Sigmoid colon (tissue), 7 donors: ENCODE results near the gene NRF1. TPM values are rescaled to one million over a fixed set of nuclear protein-coding genes. Genes with fewer than 3 reads are reported as not detected.

Experiments
- DNase-seq: peaks from one replicate; pipeline ENCODE4 v3.0.0-alpha.2; 2019
- H3K27ac ChIP-seq, 4 donors: fragments of 200-600 bp; sonication (generic); one replicate each; pipeline ENCODE4 v1.5.1; 2016 to 2019; ENCODE audit warnings: mild to moderate bottlenecking in 1 of 4
- H3K27me3 ChIP-seq, 3 donors: fragments of 200-600 bp; sonication (generic); one replicate each; pipeline ENCODE4 v1.5.1; 2019; ENCODE audit warnings: mild to moderate bottlenecking in 1 of 3
- H3K36me3 ChIP-seq, 4 donors: fragments of 200-600 bp; sonication (generic); one replicate each; pipeline ENCODE4 v1.5.1; 2016 to 2019
- H3K4me1 ChIP-seq, 4 donors: fragments of 200-600 bp; sonication (generic); one replicate each; pipeline ENCODE4 v1.5.1; 2017 to 2019
- H3K4me3 ChIP-seq, 4 donors: fragments of 200-600 bp; sonication (generic); one replicate each; pipeline ENCODE4 v1.5.1; 2017 to 2019; ENCODE audit warnings: mild to moderate bottlenecking in 2 of 4, moderate library complexity in 1 of 4
- H3K9me3 ChIP-seq, 4 donors: fragments of 200-600 bp in 3 of 4; sonication (generic) in 3 of 4; one replicate each; pipeline versions ENCODE4 v1.5.1 to v1.6.1; 2013 to 2019
- EP300 ChIP-seq, 4 donors: sonication (generic); formaldehyde crosslinking; IDR thresholded peaks; one replicate each; pipeline ENCODE4 v1.6.1; 2017; ENCODE audit warnings: antibody characterized with exemption in 4 of 4
- POLR2A ChIP-seq, 2 donors: fragments of 450-650 bp; IDR thresholded peaks; one replicate each; pipeline ENCODE4 v1.6.1; 2016; ENCODE audit warnings: antibody characterized with exemption in 2 of 2, mild to moderate bottlenecking in 2 of 2, moderate library complexity in 2 of 2
- POLR2AphosphoS5 ChIP-seq, 4 donors: sonication (generic); formaldehyde crosslinking; IDR thresholded peaks; one replicate each; pipeline ENCODE4 v1.6.1; 2017; ENCODE audit warnings: antibody characterized with exemption in 4 of 4
- WGBS, 2 donors: extraction: QIAGEN DNeasy Blood & Tissue Kit; methylation state at CpG; one replicate each; pipeline ENCODE4 v1.1.7; 2013; 5-methylcytosine and 5-hydroxymethylcytosine counted together
- intact Hi-C: fragments of 100-400 bp; cut with DNase I; formaldehyde crosslinking; loops from one replicate; pipeline ENCODE4 v1.15.1; 2023
- polyA plus RNA-seq, 3 donors: library from polyadenylated mRNA; stranded (reverse); fragments of 200-250 nt; gene quantifications; one replicate each; pipeline ENCODE4 v1.2.3, GENCODE V29; 2013
- total RNA-seq, 4 donors: library from RNA; depleted of rRNA; stranded (reverse); fragments of >200 nt; gene quantifications; one replicate each; pipeline ENCODE4 v1.1.0, GENCODE V29; 2016
- TF ChIP-seq, protein P1 (sequence below), 4 experiments: fragments of 450-650 bp in 3 of 4; fragments of 200-600 bp in 1 of 4; IDR thresholded peaks; one replicate each; pipeline ENCODE4 v1.5.1; 2016 to 2019; ENCODE audit warnings: antibody characterized with exemption in 4 of 4, mild to moderate bottlenecking in 3 of 4, moderate library complexity in 2 of 4
- donor health status: healthy with polysubstance abuse.
- donor health status: Bipolar disorder and iron deficiency.
- donor health status: healthy.

The NRF1 gene
- total and polyA plus RNA-seq, 7 donors, result 4.8 to 18.1 (median 15.0) TPM

- intact Hi-C loops, result no loop called here
- WGBS, 2 donors, result 63 to 85% methylated on average over 1 of the region's 1 CpG
- H3K27me3 ChIP-seq, result no peaks in the 10 kb centered on the region
- H3K4me1 ChIP-seq, result no peaks in the 10 kb centered on the region
- no peak for TF ChIP-seq EP300 (IDR thresholded peaks at IDR 0.05)
- TF ChIP-seq POLR2A (IDR thresholded peaks at IDR 0.05), result no peak
- TF ChIP-seq, protein P1, sequence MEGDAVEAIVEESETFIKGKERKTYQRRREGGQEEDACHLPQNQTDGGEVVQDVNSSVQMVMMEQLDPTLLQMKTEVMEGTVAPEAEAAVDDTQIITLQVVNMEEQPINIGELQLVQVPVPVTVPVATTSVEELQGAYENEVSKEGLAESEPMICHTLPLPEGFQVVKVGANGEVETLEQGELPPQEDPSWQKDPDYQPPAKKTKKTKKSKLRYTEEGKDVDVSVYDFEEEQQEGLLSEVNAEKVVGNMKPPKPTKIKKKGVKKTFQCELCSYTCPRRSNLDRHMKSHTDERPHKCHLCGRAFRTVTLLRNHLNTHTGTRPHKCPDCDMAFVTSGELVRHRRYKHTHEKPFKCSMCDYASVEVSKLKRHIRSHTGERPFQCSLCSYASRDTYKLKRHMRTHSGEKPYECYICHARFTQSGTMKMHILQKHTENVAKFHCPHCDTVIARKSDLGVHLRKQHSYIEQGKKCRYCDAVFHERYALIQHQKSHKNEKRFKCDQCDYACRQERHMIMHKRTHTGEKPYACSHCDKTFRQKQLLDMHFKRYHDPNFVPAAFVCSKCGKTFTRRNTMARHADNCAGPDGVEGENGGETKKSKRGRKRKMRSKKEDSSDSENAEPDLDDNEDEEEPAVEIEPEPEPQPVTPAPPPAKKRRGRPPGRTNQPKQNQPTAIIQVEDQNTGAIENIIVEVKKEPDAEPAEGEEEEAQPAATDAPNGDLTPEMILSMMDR (IDR thresholded peaks at IDR 0.05), result no peak
- H3K9me3 ChIP-seq, result no peaks in the 10 kb centered on the region
- peaks cover 28 to 92% (median 33%) of the 10 kb centered on the region in 4 donors for H3K36me3 ChIP-seq
- no peak overlapping the region for H3K4me3 ChIP-seq
- no peak overlapping the region for H3K27ac ChIP-seq
- DNase-seq, result no peak
Measured at GRCh38 chr7:129713544-129713943, 102.0 kb downstream of the NRF1 start.

- DNase-seq, result no peak
- no peak overlapping the region for H3K27ac ChIP-seq
- H3K4me3 ChIP-seq, result no peak overlapping the region
- H3K4me1 ChIP-seq, result no peaks in the 10 kb centered on the region
- 94 to 96% methylated on average over 1 of the region's 1 CpG for WGBS, 2 donors
- intact Hi-C loops, result no loop called here
- no peaks in the 10 kb centered on the region for H3K9me3 ChIP-seq
- peaks cover 28 to 91% (median 32%) of the 10 kb centered on the region in 4 donors for H3K36me3 ChIP-seq
- no peaks in the 10 kb centered on the region for H3K27me3 ChIP-seq
- TF ChIP-seq EP300 (IDR thresholded peaks at IDR 0.05) (no peak), POLR2A (IDR thresholded peaks at IDR 0.05) (no peak), POLR2AphosphoS5 (IDR thresholded peaks at IDR 0.05) (no peak)
- TF ChIP-seq, protein P1 (IDR thresholded peaks at IDR 0.05), result no peak
Measured at GRCh38 chr7:129714514-129715063, 103.1 kb downstream of the NRF1 start.

DNA sequence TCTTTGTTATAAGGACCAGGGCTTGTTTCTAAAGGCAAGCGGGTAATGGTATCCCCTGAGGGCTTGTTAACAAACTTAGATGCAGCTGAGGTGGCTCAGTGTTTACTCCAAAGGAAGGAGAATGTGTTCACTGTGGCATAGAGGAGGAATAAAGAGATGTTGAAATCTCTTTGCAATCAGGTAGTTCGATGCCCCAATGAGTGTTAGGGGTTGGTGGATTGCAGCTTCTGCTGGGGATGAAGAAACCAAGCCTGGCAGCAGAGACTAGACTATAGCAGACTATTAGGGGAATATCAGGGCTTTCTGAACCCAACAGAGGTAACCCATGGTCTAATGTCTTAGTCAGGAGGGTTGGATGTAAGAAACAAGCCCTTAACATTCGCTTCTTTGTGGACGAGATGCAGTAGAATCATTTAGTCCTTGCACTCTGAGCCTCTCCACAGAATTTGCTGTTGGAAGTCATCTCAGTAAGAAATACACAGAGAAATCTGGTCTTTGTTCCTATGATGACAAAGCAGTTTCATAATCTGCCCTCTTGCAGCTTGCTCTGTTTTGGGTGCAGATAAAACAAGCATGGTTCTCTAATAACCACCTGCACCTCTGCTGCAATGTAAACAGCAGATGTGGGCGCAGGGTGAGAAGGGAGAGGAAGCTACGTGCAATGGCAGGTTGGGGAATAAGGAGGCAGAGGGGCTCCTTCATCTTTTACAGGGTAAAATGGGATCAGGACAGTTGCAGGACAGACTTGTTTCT is 108.6 kb downstream of the NRF1 start:
- H3K27ac ChIP-seq, result no peak overlapping the region
- WGBS, 2 donors, result 81 to 92% methylated on average over 6 of the region's 6 CpGs
- no peak for DNase-seq

GRCh38 chr7:129721068-129721467 is 109.5 kb downstream of the NRF1 start:
- no peak for DNase-seq
- no peaks in the 10 kb centered on the region for H3K27me3 ChIP-seq
- TF ChIP-seq POLR2A (IDR thresholded peaks at IDR 0.05), result no peak
- TF ChIP-seq, protein P1 (IDR thresholded peaks at IDR 0.05), result no peak
- no peak for TF ChIP-seq POLR2AphosphoS5 (IDR thresholded peaks at IDR 0.05)
- no peak for TF ChIP-seq EP300 (IDR thresholded peaks at IDR 0.05)
- H3K4me1 ChIP-seq, result no peaks in the 10 kb centered on the region
- intact Hi-C loops, result no loop called here
- no peaks in the 10 kb centered on the region for H3K9me3 ChIP-seq
- 70 to 80% methylated on average over 1 of the region's 1 CpG for WGBS, 2 donors
- H3K4me3 ChIP-seq, result no peak overlapping the region
- peaks cover 10 to 78% (median 18%) of the 10 kb centered on the region in 4 donors for H3K36me3 ChIP-seq
- H3K27ac ChIP-seq, result no peak overlapping the region

More for the DNA sequence above, 108.6 kb downstream of the NRF1 start:
- intact Hi-C loops, result no loop called here
- H3K4me3 ChIP-seq, result no peak overlapping the region
- no peaks in the 10 kb centered on the region for H3K27me3 ChIP-seq
- TF ChIP-seq POLR2A (IDR thresholded peaks at IDR 0.05), result no peak
- TF ChIP-seq, protein P1 (IDR thresholded peaks at IDR 0.05), result no peak
- no peak for TF ChIP-seq POLR2AphosphoS5 (IDR thresholded peaks at IDR 0.05)
- TF ChIP-seq EP300 (IDR thresholded peaks at IDR 0.05), result no peak
- peaks cover 10 to 80% (median 18%) of the 10 kb centered on the region in 4 donors for H3K36me3 ChIP-seq
- H3K4me1 ChIP-seq, result no peaks in the 10 kb centered on the region
- H3K9me3 ChIP-seq, result no peaks in the 10 kb centered on the region
